ENCODE data around the gene FOXC2. TPM values are rescaled to one million over a fixed set of nuclear protein-coding genes. Genes with fewer than 3 reads are reported as not detected.

Gene FOXC2
- total and polyA plus RNA-seq, 2 donors: 0.09 to 1.2 TPM

- no peaks in the 10 kb centered on the region for H3K9me3 ChIP-seq (ENCODE audit: control insufficient read depth in 2 of 2, insufficient read depth in 1 of 2, low read length in 1 of 2)
- peaks cover 0 to 7% of the 10 kb centered on the region in 2 donors for H3K4me1 ChIP-seq (ENCODE audit: control insufficient read depth in 2 of 2, insufficient read depth in 2 of 2, low read length in 2 of 2)
- H3K4me3 ChIP-seq (ENCODE audit: low read length in 2 of 2): no peak overlapping the region
- DNase-seq (ENCODE audit: low read depth in 6 of 9, low spot score in 9 of 9): no peak
- H3K36me3 ChIP-seq (ENCODE audit: control insufficient read depth in 2 of 2, insufficient read depth in 2 of 2, low read length in 1 of 2): no peaks in the 10 kb centered on the region
- WGBS: 75% methylated on average over 13 of the region's 13 CpGs
- peaks cover 82 to 100% of the 10 kb centered on the region in 2 donors for H3K27me3 ChIP-seq (ENCODE audit: control insufficient read depth in 2 of 2, insufficient read depth in 1 of 2, low read length in 1 of 2)
- no peak overlapping the region for H3K27ac ChIP-seq (ENCODE audit: low read depth in 1 of 2, low read length in 1 of 2)
These were observed 7.2 kb downstream of the FOXC2 start for GRCh38 chr16:86573646-86574508.

DNA sequence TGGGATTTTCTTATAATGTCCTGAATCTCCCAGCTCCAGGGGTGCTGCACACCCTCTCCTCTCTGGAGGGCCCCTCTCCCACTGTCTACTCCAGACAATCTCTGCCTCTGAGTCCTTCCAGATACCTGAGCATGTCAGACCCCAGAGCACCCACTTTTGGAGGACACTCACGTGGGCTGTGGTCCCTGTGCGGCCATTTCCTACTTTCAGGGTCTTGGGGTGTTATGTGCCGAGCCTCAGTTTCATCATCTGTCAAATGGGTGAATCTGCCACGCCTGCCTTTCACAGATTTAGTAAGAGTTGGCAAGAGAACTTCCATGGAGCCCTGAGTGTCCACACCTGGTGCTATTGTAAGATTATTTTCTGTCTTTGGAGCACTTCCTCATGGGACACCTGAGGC is 8.0 kb downstream of the FOXC2 start:
- peaks cover 0 to 7% of the 10 kb centered on the region in 2 donors for H3K4me1 ChIP-seq (ENCODE audit: control insufficient read depth in 2 of 2, insufficient read depth in 2 of 2, low read length in 2 of 2)
- no peak overlapping the region for H3K27ac ChIP-seq (ENCODE audit: low read depth in 1 of 2, low read length in 1 of 2)
- H3K4me3 ChIP-seq (ENCODE audit: low read length in 2 of 2): no peak overlapping the region
- WGBS: 89% methylated on average over 4 of the region's 4 CpGs
- DNase-seq (ENCODE audit: low read depth in 6 of 9, low spot score in 9 of 9): no peak
- H3K9me3 ChIP-seq (ENCODE audit: control insufficient read depth in 2 of 2, insufficient read depth in 1 of 2, low read length in 1 of 2): no peaks in the 10 kb centered on the region
- no peaks in the 10 kb centered on the region for H3K36me3 ChIP-seq (ENCODE audit: control insufficient read depth in 2 of 2, insufficient read depth in 2 of 2, low read length in 1 of 2)
- peaks cover 83 to 98% of the 10 kb centered on the region in 2 donors for H3K27me3 ChIP-seq (ENCODE audit: control insufficient read depth in 2 of 2, insufficient read depth in 1 of 2, low read length in 1 of 2)

DNA sequence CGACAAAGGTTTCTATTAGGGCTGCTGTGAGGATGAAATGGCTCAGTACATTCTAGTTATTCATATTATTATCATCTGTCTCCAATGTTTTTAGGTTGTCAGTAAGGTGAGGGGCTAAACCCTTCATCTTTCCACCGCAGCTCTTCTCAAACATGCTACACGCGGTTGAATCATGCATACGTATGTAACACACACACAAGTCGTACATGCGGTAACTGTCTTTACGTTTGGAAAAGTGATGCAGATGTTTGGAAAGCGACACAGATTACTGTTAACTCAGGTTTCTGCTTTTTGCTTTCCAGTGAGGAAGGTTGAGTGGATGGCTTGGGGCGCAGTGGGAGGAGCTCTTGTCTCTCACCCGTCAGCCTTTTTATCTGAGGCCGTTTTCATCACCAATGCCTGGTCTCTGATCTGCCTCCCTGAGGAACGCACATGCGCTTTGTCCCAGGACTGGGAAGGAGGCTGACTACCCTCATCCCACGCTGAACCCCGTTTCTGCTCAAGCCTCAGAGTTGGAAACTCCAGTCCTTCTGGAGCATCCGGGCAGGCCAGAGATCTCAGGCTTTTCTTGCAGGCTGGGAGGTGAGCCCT is 8.6 kb downstream of the FOXC2 start:
- WGBS: 80% methylated on average over 17 of the region's 17 CpGs
- peaks cover 84 to 98% of the 10 kb centered on the region in 2 donors for H3K27me3 ChIP-seq (ENCODE audit: control insufficient read depth in 2 of 2, insufficient read depth in 1 of 2, low read length in 1 of 2)
- no peak for DNase-seq (ENCODE audit: low read depth in 6 of 9, low spot score in 9 of 9)
- no peak overlapping the region for H3K27ac ChIP-seq (ENCODE audit: low read depth in 1 of 2, low read length in 1 of 2)
- no peak overlapping the region for H3K4me3 ChIP-seq (ENCODE audit: low read length in 2 of 2)
- H3K9me3 ChIP-seq (ENCODE audit: control insufficient read depth in 2 of 2, insufficient read depth in 1 of 2, low read length in 1 of 2): no peaks in the 10 kb centered on the region
- H3K36me3 ChIP-seq (ENCODE audit: control insufficient read depth in 2 of 2, insufficient read depth in 2 of 2, low read length in 1 of 2): no peaks in the 10 kb centered on the region
- H3K4me1 ChIP-seq (ENCODE audit: control insufficient read depth in 2 of 2, insufficient read depth in 2 of 2, low read length in 2 of 2): peaks cover 0 to 7% of the 10 kb centered on the region in 2 donors

GRCh38 chr16:86575754-86576557 is 9.3 kb downstream of the FOXC2 start:
- Histone ChIP-seq H3K27ac (ENCODE audit: low read depth in 1 of 2, low read length in 1 of 2) (no peak overlapping the region), H3K4me1 (ENCODE audit: control insufficient read depth in 2 of 2, insufficient read depth in 2 of 2, low read length in 2 of 2) (peaks cover 0 to 7% of the 10 kb centered on the region in 2 donors), H3K27me3 (ENCODE audit: control insufficient read depth in 2 of 2, insufficient read depth in 1 of 2, low read length in 1 of 2) (peaks cover 84 to 97% of the 10 kb centered on the region in 2 donors), H3K36me3 (ENCODE audit: control insufficient read depth in 2 of 2, insufficient read depth in 2 of 2, low read length in 1 of 2) (no peaks in the 10 kb centered on the region), H3K4me3 (ENCODE audit: low read length in 2 of 2) (peak overlapping the region; percentile 17 to 19), H3K9me3 (ENCODE audit: control insufficient read depth in 2 of 2, insufficient read depth in 1 of 2, low read length in 1 of 2) (no peaks in the 10 kb centered on the region)
- peak in 2 of 9 donors; percentile 23 to 47 for DNase-seq (ENCODE audit: low read depth in 6 of 9, low spot score in 9 of 9)
- WGBS: 3% methylated on average over 54 of the region's 54 CpGs

DNA sequence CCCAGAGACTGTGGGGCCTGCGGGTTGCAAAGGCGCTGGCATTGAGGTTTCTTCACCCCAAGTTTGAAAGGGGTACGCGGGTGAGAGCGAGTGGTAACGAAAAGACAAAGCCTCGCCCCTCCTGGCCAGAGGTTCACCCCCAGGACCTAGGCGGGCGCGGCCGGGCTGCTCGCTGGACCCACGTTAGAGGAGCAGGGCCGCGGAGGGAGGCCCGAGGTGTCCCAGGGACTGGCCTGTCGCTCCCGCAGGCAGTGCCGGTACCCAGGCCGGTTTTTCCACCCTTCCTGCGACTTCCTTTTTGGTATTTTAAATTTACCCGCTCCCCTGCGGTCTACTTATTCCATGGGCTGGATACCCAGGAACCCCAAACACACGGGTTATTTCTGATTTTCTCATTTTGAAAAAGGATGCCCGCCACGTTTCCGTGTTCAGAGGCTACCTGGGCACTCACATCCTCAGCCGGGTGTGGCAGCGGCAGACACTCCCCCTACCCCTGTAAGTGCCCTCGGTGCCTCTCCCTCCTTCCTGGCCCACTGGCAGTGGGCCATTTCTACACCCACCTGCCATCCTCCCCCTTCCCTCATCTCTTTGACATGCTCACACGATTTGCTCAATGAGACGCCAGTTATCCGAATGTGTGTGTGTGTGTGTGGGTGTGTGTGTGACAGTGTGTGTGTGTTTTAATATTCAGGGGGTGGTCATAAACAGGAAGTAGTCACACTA is 10.1 kb downstream of the FOXC2 start:
- DNase-seq (ENCODE audit: low read depth in 6 of 9, low spot score in 9 of 9): no peak
- Histone ChIP-seq H3K4me1 (ENCODE audit: control insufficient read depth in 2 of 2, insufficient read depth in 2 of 2, low read length in 2 of 2) (peaks cover 0 to 7% of the 10 kb centered on the region in 2 donors), H3K9me3 (ENCODE audit: control insufficient read depth in 2 of 2, insufficient read depth in 1 of 2, low read length in 1 of 2) (no peaks in the 10 kb centered on the region), H3K27ac (ENCODE audit: low read depth in 1 of 2, low read length in 1 of 2) (no peak overlapping the region), H3K36me3 (ENCODE audit: control insufficient read depth in 2 of 2, insufficient read depth in 2 of 2, low read length in 1 of 2) (no peaks in the 10 kb centered on the region), H3K4me3 (ENCODE audit: low read length in 2 of 2) (peak overlapping the region; percentile 17 to 19), H3K27me3 (ENCODE audit: control insufficient read depth in 2 of 2, insufficient read depth in 1 of 2, low read length in 1 of 2) (peaks cover 84 to 93% of the 10 kb centered on the region in 2 donors)
- 14% methylated on average over 33 of the region's 33 CpGs for WGBS

DNA sequence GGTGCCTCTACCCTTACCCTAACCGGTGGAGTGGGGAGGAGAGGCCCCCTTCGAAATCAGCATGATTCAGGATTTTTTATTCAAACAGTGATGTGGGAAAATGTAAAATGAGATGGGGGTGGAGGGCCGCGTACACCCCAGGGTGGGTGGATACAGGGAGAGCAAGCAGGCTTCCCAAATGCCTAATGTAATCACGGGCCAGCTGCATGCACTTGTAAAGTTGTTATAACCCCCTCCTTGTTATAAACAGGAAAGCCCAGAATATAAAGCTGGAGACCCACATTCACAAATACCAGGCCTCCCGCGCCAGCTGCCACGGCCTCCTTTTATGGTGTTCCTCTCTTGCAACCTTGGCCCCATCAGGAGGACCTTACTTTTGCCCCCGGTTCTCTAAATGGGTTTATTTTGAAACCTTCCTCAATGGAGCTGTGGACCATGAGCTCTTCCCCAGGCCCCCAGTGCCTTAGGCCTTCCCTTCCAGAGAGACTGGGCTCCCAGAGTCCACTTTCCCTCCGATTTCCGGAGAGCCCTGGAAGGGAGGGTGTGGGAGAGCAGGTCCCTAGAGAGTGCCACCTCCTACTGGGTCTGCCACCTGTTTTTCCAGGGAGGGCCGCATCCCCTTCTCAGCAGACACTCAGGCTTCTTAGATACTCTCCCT is 10.8 kb downstream of the FOXC2 start:
- Histone ChIP-seq H3K4me3 (ENCODE audit: low read length in 2 of 2) (no peak overlapping the region), H3K27ac (ENCODE audit: low read depth in 1 of 2, low read length in 1 of 2) (no peak overlapping the region), H3K4me1 (ENCODE audit: control insufficient read depth in 2 of 2, insufficient read depth in 2 of 2, low read length in 2 of 2) (peaks cover 0 to 7% of the 10 kb centered on the region in 2 donors), H3K27me3 (ENCODE audit: control insufficient read depth in 2 of 2, insufficient read depth in 1 of 2, low read length in 1 of 2) (peaks cover 81 to 86% of the 10 kb centered on the region in 2 donors), H3K9me3 (ENCODE audit: control insufficient read depth in 2 of 2, insufficient read depth in 1 of 2, low read length in 1 of 2) (no peaks in the 10 kb centered on the region), H3K36me3 (ENCODE audit: control insufficient read depth in 2 of 2, insufficient read depth in 2 of 2, low read length in 1 of 2) (no peaks in the 10 kb centered on the region)
- DNase-seq (ENCODE audit: low read depth in 6 of 9, low spot score in 9 of 9): no peak
- 81% methylated on average over 12 of the region's 12 CpGs for WGBS

DNA sequence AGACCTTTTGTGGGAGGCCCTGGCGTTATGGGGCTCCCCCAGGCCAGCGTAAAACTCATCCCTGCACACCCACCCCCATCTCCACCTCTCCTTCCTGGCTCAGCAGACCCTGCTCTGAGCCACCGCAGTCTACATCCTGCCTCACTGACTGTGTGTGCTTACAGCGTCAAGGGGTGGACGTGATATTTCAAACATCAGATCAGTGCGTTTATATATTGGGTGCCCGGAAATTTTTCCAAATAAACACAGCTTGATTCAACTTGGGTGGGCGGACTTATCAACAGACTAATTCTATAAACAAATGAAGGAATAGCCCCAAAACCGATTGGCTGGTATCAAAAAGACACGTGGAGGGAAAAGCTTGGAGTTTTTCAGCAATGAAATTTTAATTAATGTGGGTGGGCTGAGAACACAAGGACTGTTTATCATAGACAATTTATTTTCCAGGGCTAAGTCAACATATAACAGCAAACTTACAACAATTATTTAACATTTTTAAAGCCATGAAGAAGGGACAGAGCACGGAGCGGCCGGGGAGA is 11.5 kb downstream of the FOXC2 start, which contains the start of gene FOXL1:
TSS of gene FOXL1 (plus strand) at position 489 of the 539 bp plus-strand sequence. CDS start 175 bp downstream, outside the sequence.
- Histone ChIP-seq H3K9me3 (ENCODE audit: control insufficient read depth in 2 of 2, insufficient read depth in 1 of 2, low read length in 1 of 2) (no peaks in the 10 kb centered on the region), H3K27me3 (ENCODE audit: control insufficient read depth in 2 of 2, insufficient read depth in 1 of 2, low read length in 1 of 2) (peaks cover 77 to 83% of the 10 kb centered on the region in 2 donors), H3K36me3 (ENCODE audit: control insufficient read depth in 2 of 2, insufficient read depth in 2 of 2, low read length in 1 of 2) (no peaks in the 10 kb centered on the region), H3K4me3 (ENCODE audit: low read length in 2 of 2) (no peak within 1 kb of the TSS), H3K27ac (ENCODE audit: low read depth in 1 of 2, low read length in 1 of 2) (no peak within 1 kb of the TSS), H3K4me1 (ENCODE audit: control insufficient read depth in 2 of 2, insufficient read depth in 2 of 2, low read length in 2 of 2) (peaks cover 0 to 7% of the 10 kb centered on the region in 2 donors)
- no peak for DNase-seq (ENCODE audit: low read depth in 6 of 9, low spot score in 9 of 9)
- WGBS: 87% methylated on average over 13 of the region's 13 CpGs

Measured in thymus (tissue), 11 donors.